HFFc6 (cell line): Measurements from ENCODE around the gene CYP2U1. TPM values are rescaled to one million over a fixed set of nuclear protein-coding genes. Genes with fewer than 3 reads are reported as not detected.
"Not testable (repeated sequence)": the region's sequence is repeated elsewhere in the genome, so short reads cannot be mapped to it uniquely, and the experiment has no call there.

Experiments
- DNase-seq: peaks from one replicate; pipeline ENCODE4 v3.0.0-alpha.2; 2018
- H3K27ac Mint-ChIP-seq: 2 replicates; pipeline ENCODE4 v1.8.0; 2020; ENCODE audit warnings: mild to moderate bottlenecking, mixed read lengths
- H3K27me3 Mint-ChIP-seq: 2 replicates; pipeline ENCODE4 v1.8.0; 2021; ENCODE audit warnings: mild to moderate bottlenecking, moderate library complexity, mixed read lengths; ENCODE audit not compliant: insufficient read depth
- H3K36me3 Mint-ChIP-seq: 2 replicates; pipeline ENCODE4 v1.8.0; 2021; ENCODE audit warnings: low read depth, mixed read lengths
- H3K4me1 Mint-ChIP-seq: 2 replicates; pipeline ENCODE4 v1.8.0; 2020; ENCODE audit warnings: low read depth, mixed read lengths
- H3K4me3 Mint-ChIP-seq: 2 replicates; pipeline ENCODE4 v1.8.0; 2020; ENCODE audit warnings: mild to moderate bottlenecking, moderate library complexity, mixed read lengths
- H3K9me3 Mint-ChIP-seq: 2 replicates; pipeline ENCODE4 v1.8.0; 2020; ENCODE audit warnings: mild to moderate bottlenecking, mixed read lengths
- CTCF ChIP-seq: fragments of 200-600 bp; sonication (generic); IDR thresholded peaks from 2 replicates; pipeline ENCODE4 v1.5.0; 2021; ENCODE audit warnings: antibody characterized with exemption, mild to moderate bottlenecking
- total RNA-seq, 6 experiments: library from RNA; stranded (reverse); fragmentation: NEBNext Ultra II Directional; extraction: Animal tissue kit (Norgen Biotek cat#: 25700); gene quantifications; 2 replicates in 1 of 6; 3 replicates in 5 of 6; pipeline ENCODE4 v1.2.3, GENCODE V29; 2021

CYP2U1 gene
- total RNA-seq, 6 experiments from 2014 or later, result 17.7 to 25.5 (median 21.7) TPM

GRCh38 chr4:107900067-107900466 is 31.3 kb upstream of the CYP2U1 start:
- no peak overlapping the region for H3K27ac Mint-ChIP-seq
- no peak for TF ChIP-seq CTCF
- peaks cover 40% of the 10 kb centered on the region for H3K4me1 Mint-ChIP-seq

DNA sequence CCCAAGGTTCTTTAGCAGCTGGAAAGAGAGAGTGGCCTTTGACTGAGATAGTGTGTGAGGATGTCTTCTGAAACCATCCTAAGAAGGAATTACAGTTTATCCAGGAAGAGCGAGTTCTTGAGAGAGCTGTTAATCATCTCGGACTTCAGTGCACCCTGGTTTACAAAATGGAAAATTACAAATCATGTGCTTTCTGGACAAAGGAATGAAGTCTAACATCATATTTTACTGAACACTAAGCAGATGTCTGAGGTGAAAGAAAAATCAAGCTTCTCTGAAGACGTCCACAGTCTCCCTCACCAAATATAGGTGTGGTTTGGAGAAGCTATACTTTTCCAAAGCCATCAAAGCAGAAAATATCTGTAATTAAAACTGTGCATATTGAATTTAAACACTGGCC is 30.8 kb upstream of the CYP2U1 start:
- peaks cover 31% of the 10 kb centered on the region for H3K36me3 Mint-ChIP-seq
- no peak for TF ChIP-seq CTCF
- H3K27me3 Mint-ChIP-seq, result no peaks in the 10 kb centered on the region
- no peaks in the 10 kb centered on the region for H3K9me3 Mint-ChIP-seq
- peaks cover 36% of the 10 kb centered on the region for H3K4me1 Mint-ChIP-seq
- H3K4me3 Mint-ChIP-seq, result no peak overlapping the region
- no peak overlapping the region for H3K27ac Mint-ChIP-seq
- DNase-seq, result no peak

More at GRCh38 chr4:107900067-107900466, 31.3 kb upstream of the CYP2U1 start:
- no peak for DNase-seq
- Mint-ChIP-seq H3K36me3 (peaks cover 31% of the 10 kb centered on the region), H3K9me3 (no peaks in the 10 kb centered on the region), H3K27me3 (no peaks in the 10 kb centered on the region), H3K4me3 (no peak overlapping the region)

DNA sequence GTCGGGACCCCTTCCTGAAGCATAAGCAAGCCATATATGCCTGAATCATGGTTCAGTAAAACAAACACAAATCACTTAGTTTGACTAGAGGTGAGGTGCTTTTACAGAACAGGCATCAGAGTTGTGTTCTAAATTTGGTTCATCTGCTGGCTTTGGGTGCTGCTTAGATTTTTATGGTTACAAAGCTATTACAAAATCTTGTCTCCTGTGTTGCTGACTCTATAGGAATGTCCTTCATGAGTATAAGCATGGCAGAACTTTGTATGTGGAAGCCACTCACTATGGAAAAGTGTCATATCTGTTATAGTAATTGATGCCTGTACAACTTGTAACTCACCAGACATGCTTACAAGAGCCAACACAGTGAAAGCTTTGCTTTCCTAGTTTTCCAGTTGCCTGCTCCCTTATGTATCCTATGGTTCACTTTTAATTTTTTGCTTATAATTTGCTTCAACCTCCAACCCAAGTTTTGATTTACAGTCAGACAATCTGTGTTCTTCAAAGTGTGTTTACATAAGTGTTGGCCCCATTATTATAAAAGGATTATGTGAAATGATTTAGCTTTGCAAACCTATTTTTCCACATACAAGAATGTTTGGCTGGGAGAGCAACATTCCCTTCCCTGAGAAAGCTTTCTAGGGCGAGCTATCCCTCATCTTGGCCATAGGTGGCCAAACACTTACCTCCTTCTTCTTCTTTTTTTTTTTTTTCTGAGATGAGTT is 30.0 kb upstream of the CYP2U1 start:
- Mint-ChIP-seq H3K27ac (no peak overlapping the region), H3K9me3 (no peaks in the 10 kb centered on the region), H3K4me3 (no peak overlapping the region), H3K4me1 (peaks cover 27% of the 10 kb centered on the region), H3K27me3 (no peaks in the 10 kb centered on the region), H3K36me3 (peaks cover 31% of the 10 kb centered on the region)
- DNase-seq, result no peak
- no peak; the same call in 1 of the 2 replicates for TF ChIP-seq CTCF

- Mint-ChIP-seq H3K9me3 (no peaks in the 10 kb centered on the region), H3K4me3 (no peak overlapping the region), H3K27ac (no peak overlapping the region), H3K27me3 (no peaks in the 10 kb centered on the region), H3K4me1 (peaks cover 14% of the 10 kb centered on the region), H3K36me3 (peaks cover 31% of the 10 kb centered on the region)
- no peak for DNase-seq
- no peak for TF ChIP-seq CTCF
Observed at GRCh38 chr4:107902715-107903114, 28.6 kb upstream of the CYP2U1 start.

GRCh38 chr4:107905082-107905481 is 26.3 kb upstream of the CYP2U1 start:
- not testable (repeated sequence) for H3K4me1 Mint-ChIP-seq, DNase-seq, H3K27ac Mint-ChIP-seq, H3K9me3 Mint-ChIP-seq, H3K4me3 Mint-ChIP-seq, H3K27me3 Mint-ChIP-seq
- H3K36me3 Mint-ChIP-seq, result peaks cover 29% of the 10 kb centered on the region

GRCh38 chr4:107906458-107907100 is 24.8 kb upstream of the CYP2U1 start:
- no peak for DNase-seq
- Mint-ChIP-seq H3K4me1 (no peaks in the 10 kb centered on the region), H3K9me3 (no peaks in the 10 kb centered on the region), H3K36me3 (peaks cover 15% of the 10 kb centered on the region), H3K27me3 (no peaks in the 10 kb centered on the region), H3K27ac (no peak overlapping the region), H3K4me3 (no peak overlapping the region)
- no peak for TF ChIP-seq CTCF
